IMR-90 (cell line): ENCODE results near the gene HGD.

Source experiments
- MXI1 ChIP-seq: IDR thresholded peaks from 2 replicates; pipeline ENCODE4 v1.6.1; 2012; ENCODE audit warnings: low read depth, mild to moderate bottlenecking, low read length, moderate library complexity, borderline replicate concordance
- POLR2A ChIP-seq: IDR thresholded peaks from 2 replicates; pipeline ENCODE4 v1.6.1; 2012; ENCODE audit warnings: mild to moderate bottlenecking, low read depth, low read length
- TF ChIP-seq, protein P1 (sequence below): conservative IDR thresholded peaks from 2 replicates; pipeline ENCODE4 v1.5.1; 2012; ENCODE audit warnings: mild to moderate bottlenecking, low read depth, low read length, improper control_type of control experiment

DNA sequence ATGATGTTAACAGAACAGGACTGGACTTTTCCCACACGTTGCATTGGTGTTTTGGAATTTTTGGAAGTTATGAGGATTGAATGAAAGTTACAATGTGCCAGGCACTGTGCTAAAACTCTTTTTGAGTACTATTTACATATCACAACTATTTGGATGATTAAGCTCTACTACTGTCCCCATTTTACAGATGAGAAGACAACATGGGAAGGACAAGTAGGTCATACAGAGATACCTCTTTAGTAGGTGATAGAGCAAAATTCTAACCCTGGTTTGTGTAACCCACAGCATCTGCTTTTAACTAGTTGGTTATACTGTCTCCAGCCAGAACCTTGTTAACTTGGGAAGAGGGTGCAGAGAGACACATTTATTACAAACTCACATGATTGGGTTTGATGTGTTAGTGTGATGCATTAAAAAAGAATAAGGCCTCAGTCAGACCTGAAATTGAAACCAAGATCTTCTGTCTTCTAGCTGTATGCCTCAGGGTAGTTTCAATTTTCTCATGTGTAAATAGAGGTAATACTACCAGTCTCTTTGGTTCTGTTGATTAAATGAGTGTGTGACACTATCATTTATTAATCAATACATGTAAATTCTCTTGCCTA, 84.5 kb downstream of the HGD start:
- TF ChIP-seq, protein P1, sequence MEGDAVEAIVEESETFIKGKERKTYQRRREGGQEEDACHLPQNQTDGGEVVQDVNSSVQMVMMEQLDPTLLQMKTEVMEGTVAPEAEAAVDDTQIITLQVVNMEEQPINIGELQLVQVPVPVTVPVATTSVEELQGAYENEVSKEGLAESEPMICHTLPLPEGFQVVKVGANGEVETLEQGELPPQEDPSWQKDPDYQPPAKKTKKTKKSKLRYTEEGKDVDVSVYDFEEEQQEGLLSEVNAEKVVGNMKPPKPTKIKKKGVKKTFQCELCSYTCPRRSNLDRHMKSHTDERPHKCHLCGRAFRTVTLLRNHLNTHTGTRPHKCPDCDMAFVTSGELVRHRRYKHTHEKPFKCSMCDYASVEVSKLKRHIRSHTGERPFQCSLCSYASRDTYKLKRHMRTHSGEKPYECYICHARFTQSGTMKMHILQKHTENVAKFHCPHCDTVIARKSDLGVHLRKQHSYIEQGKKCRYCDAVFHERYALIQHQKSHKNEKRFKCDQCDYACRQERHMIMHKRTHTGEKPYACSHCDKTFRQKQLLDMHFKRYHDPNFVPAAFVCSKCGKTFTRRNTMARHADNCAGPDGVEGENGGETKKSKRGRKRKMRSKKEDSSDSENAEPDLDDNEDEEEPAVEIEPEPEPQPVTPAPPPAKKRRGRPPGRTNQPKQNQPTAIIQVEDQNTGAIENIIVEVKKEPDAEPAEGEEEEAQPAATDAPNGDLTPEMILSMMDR, result no peak
- TF ChIP-seq POLR2A (no peak), MXI1 (no peak)
